NCI-H446 treated with DMSO at 0.1 percent for 48 hours (cell line): ENCODE data around the gene ACAT2.
A peak's percentile ranks its signal among the peaks of the same experiment; 100 is the strongest.
"Not testable (repeated sequence)": the region's sequence is repeated elsewhere in the genome, so short reads cannot be mapped to it uniquely, and the experiment has no call there.

ENCODE experiments used
- DNase-seq: peaks from one replicate; lab custom pipeline; 2025; lab: John Stamatoyannopoulos, UW

The ACAT2 gene

DNA sequence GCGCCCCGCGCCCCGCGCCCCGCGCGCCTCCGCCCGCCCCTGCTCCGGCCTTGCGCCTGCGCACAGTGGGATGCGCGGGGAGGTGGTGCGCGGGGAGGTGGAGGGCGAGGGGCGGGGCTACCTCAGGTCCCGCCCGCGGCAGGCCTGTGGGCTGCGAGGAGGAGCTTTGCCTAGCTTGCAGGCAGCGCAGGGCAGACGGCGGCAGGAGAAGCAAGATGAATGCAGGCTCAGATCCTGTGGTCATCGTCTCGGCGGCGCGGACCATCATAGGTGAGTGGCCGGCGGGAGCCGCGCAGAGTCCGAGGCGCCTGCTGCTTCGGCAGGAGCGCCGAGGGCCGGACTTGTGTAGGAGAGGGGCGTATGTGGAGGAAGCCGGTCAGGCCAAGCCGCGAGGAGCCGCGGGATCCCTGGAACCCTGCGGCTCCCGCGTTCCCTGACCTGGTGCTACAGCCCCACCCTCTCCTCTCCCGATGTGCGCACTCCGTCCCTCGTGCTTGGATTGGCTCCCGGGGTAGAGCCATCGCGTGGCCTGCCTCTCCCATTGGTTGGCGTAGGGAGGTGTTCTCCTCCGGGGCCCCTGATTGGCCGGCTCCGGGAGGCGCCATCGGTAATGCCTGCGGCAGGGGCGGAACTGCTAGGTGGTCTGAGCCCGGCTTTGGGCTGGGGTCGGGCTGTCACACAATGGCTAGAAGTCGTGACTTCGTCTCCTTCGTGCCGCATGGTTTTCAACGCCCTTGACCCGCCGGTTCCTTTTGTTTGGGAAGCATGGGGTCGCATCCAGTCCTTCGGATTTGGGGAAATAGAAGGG lies at the start of gene ACAT2:
Gene ACAT2 (plus strand): TSS at position 173 of the 808 bp plus-strand sequence. CDS start 43 bp downstream, at position 216.
- DNase-seq = peak; percentile 86

DNA sequence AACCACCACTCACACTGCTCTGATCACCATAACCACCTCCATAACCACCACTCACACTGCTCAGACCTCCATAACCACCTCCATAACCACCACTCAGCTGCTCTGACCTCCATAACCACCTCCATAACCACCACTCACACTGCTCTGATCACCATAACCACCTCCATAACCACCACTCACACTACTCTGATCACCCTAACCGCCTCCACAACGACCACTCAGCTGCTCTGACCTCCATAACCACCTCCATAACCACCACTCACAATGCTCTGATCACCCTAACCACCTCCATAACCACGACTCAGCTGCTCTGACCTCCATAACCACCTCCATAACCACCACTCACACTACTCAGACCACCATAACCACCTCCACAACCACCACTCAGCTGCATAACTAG lies 49.5 kb upstream of the ACAT2 start:
- DNase-seq = not testable (repeated sequence)

DNA sequence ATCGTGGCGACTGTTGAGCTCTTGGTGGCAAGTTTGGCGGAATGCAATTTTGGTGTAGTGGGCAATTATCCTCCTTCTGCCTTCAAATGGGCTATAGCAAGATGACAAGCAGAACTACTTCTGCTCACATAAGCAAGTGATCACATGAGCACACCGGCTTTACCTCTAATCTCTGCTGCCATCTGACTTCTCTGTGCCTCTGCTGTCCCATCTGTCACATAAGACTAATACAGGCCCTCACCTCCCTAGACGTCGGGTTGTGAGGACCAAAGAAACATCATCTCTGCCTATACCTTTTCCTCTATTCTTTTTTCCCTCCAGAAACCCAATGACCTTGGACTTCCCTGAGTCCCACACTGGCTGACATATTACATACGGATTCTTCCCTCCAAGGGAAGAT lies 47.9 kb upstream of the ACAT2 start:
- no peak for DNase-seq

DNA sequence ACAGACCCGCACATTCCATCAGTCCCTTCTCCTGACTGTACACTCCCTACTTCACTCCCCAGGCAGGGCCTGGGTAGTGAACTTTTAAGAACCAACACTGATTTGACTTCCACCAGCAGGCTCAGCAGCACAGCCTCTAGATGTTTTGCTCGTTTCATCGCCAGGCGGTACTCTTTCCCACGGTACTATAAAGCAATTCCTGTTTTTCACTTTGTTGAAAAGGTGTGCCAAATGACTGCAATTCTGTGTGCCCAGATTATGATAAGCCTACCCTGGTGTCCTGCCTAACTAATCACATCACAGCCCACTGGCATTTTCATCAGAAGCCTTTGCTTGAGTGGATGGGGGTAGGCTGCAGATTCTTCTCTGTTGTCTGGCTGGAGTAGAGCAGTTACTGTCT lies 47.4 kb upstream of the ACAT2 start:
- DNase-seq = no peak

DNA sequence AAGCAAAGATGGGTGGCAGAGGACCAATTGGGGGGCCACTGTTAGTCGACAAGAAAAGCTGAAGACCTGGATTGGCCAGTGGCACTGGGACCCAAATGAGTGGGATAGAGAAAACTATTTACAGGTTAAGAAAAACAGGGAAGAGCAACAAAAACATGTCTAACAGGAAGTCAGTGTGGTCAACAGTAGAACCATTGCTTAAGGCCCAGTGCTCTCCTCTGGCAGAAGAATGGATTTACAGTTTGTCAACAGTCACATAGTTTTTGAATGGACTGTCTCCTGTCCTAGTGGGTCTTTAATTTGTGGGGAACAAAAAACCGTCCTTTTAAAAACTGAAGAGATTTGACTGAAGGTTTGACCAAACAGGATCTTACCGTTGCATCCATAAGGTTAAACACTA lies 46.7 kb upstream of the ACAT2 start:
- DNase-seq = no peak

DNA sequence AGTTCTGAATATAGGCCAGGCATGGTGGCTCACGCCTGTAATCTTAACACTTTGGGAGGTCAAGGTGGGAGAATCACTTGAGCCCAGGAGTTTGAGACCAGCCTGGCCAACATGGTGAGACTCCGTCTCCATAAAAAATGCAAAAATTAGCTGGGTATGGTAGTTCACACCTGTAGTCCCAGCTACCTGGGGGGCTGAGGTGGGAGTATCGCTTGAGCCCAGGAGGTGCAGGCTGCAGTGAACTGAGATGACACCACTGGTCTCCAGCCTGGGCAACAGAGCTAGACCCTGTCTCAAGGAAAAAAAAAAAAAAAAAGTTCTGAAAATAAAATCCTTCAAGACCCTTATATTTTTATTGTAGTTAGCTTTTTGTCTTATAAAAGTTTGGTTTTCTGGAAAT lies 46.2 kb upstream of the ACAT2 start:
- DNase-seq = no peak

DNA sequence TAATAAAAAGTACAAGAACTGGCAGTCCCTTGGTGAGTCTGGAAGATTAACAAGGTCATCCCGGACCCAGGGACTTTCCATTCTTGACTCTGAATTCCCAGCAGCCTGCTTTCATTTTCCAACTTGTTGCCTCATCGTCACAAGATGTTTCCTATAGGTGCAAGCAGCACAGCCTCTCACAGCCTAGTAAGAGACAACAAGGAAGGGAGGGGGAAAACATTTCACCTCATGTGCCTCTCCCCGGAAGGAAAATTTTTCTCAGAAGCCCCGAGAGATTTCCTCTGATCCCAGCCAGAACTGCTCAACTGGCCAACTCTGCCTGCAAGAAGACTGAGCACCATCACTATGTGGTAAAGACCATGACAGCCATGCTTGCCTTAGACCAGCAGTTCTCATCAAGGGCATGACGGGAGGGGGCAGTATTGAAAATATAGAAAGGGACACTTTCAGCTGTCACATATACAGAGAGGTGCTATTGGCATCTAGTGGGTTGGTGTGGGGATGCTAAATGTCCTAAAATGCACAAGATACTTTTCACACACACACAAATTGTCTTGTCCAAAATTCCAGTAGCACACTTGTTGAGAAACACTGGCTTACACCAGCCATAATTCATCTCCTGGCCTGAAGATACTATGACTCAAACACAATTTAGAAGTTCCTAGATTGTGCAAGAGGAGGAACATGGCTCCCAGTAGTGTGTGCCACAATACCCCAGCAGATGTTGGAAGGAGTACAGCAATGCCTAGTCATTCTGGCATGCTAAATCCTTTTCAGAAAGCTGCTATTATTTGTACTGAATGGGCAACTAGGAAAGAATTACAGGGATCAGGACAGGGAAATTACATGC lies 45.4 kb upstream of the ACAT2 start:
- peak; percentile 26 for DNase-seq

DNA sequence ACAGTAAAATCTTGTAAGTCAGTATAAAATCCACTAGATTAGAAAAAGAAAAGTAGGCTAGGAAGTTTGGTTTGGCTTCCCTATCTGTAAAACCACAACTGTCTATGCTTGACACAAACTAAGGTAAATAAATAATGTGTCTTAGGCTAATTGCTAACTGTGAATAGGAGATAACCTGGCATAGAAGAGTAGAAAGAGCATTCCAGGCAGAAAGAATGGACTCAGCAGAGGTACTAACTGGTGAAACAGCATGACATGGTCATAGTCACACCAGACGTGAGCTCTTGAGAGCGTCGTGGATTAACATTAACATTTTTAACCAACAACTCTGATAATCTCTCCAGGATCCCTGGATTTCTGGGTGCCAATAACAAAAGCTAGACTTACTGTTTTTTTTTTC lies 43.2 kb upstream of the ACAT2 start:
- no peak for DNase-seq

DNA sequence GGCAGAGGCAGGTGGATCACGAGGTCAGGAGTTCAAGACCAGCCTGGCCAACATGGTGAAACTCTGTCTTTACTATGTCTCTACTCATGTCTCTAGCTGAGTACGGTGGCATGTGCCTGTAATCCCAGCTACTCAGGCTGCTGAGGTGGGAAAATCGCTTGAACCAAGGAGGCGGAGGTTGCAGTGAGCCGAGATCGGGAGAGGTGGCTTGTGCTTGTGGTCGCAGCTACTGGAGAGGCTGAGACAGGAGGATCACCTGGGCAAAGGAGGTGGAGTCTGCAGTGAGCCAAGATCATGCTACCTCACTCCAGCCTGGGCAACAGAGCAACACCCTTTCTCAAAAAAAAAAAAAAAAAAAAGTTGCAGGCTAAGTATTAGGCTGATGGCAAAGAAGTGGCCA lies 42.6 kb upstream of the ACAT2 start:
- DNase-seq = no peak

DNA sequence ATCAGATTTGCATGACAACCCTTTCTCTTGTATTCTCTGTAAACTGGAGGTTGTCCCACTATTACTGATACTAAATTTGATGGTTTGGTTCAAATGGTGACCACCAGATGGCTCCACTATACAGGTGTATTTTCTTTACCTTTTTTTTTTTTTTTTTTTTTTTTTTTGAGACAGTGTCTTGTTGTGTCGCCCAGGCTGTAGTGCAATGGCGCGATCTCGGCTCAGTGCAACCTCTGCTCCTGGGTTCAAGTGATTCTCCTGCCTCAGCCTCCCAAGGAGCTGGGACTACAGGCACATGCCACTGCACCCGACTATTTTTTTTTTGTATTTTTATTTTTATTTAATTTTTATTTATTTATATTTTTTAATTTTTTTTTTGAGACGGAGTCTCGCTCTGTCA lies 41.1 kb upstream of the ACAT2 start:
- DNase-seq = no peak

DNA sequence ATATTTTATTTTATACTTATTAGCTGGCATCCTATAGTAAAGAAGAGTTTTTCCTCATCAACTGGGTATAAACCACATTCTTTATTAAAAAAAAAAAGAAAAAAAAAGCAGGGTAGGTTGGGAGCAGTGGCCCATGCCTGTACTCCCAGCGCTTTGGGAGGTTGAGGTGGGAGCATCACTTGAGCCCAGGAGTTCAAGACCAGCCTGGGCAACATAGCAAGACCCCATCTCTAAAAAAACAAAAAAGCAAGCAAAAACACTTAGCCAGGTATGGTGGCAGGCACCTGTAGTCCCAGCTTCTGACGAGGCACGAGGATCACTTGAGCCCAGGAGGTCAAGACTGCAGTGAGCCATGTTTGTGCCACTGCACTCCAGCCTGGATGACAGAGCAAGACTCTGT lies 39.9 kb upstream of the ACAT2 start:
- not testable (repeated sequence) for DNase-seq

DNA sequence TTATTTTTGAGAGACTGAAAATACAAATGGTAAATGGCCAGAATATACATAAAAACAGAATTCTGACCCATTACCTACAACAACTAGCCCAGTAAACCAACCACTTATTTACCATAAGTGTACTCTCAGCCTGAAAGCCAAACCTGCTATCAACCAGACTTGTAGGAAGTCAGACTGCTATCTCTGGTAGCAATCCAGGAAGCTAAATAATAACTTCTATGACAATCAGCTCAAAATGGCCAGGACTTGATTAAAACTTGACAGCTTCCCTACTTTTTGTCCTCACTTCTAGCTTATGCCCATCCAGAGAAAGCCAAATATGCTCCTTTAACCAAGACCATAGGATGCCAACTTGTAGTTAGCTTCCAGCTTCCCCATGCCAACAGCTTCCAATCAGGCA lies 39.2 kb upstream of the ACAT2 start:
- no peak for DNase-seq

DNA sequence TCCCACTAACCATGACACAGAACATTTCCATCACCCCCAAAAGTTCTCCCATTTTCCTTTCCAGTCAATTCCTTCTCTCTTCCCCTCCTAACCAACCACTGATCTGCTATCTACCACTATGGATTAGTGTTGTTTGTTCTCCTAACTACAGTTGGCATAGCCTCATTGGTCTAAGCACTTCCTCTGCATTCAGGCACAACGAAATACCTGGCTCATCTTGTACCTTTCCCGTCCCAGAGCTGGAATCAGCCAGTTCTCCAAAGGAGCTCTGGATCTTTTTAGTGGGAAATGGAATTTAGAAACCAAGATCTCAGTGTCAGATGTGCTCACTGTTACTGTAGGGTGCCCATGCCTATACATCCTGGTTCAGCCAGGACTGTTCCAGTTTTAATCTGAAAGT lies 38.6 kb upstream of the ACAT2 start:
- no peak for DNase-seq

DNA sequence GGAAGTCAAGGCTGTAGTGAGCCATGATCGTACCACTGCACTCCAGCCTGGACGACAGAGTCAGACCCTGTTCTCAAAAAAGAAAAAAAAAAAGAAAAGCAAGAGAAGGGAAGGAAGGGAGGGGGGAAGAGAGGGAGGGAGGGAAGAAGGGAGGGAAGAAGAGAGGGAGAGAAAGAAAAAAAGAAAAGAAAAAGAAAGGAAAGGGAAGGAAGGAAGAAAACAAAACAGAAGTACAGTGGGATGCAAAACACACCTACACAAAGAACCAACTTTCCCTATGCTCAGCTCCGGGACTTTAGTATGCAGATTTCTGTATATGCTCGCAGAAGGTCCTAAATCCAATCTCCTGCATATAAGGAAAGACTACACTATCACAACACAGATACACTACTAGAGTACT lies 37.1 kb upstream of the ACAT2 start:
- DNase-seq = no peak

DNA sequence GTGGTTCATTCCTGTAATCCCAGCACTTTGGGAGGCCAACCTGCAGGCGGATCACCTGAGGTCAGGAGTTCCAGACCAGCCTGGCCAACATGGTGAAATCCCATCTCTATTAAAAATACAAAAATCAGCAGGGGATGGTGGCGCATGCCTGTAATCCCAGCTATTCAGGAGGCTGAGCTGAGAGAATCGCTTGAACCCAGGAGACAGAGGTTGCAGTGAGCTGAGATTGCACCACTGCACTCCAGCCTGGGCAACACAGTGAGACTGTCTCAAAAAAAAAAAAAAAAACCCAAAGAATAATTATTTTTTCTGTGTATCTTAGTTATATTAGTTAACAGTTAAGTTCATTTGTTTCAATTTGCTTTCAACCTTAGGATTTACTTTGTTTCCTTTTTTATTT lies 36.6 kb upstream of the ACAT2 start:
- DNase-seq = not testable (repeated sequence)

DNA sequence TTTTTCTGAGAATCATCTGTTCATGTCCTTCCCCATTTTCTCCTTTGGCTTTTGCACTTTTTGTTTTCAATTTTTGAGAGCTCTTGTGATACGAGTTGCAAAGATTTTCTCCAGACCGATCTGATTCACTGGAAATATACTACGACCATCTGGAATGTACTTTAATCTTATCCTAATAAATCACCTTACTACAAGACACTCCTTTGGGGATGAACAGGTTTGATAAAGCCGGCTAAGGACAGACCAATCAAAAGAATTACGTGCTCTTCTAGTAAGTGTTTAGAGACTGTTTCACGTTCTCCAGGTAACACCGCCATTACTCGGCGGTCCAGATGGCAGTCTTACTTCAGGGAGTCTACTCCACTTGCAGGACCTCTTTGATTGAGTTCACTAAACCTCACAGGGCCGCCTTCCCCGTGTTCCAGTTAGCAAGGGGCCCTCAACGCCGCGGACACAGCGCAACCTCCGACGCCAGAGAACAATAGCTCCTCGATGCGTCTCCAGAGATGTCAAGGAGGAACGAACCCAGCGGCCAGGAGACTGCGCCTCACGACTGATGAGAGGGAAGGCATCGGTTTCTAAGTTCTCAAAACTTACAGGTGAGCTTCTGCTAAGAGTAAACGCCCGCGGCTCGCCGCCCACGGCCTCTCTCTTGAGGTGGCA lies 35.5 kb upstream of the ACAT2 start:
- DNase-seq = no peak

DNA sequence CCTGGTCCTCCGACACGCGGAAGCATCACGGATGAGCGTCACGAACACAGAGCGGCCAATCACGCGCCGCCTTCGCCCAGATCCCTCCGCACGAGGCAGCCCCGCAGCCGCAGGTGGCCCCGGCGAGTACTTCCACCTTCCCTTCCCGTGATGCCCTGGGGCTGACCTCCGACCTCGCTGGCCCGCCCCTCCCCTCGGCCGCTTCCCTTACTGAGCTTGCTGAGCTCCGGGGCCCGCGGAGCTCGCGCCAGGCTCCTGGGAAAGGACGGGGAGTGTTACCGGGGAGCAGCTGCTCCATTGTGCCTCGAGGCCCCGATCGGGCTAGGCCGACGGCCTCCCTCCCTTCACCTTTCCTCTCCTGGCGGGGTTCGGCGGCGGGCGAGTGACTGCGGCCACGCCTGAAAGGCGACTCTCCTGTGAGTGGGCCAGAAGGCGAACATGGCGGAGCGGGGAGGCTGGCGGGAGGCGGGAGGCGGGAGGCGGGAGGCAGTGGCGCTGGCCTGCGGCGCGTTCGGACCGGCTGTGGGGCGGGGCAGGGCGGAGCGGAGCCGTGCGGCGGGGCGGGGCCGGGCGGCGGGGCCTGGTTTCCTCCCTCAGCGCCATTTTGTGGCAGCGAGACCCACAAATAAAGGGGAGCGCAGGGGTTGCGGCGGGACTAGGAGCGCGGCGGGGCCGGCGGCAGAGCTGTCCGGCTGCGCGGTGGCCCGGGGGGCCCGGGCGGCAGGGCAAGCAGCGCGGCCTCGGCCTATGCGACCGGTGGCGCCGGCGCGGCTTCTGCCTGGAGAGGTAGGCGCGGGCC lies 34.7 kb upstream of the ACAT2 start, which contains the start of gene WTAP:
Gene WTAP (plus strand): TSS at position 589 of the 799 bp plus-strand sequence. CDS start 8,760 bp downstream, outside the sequence.
- peak; percentile 86 for DNase-seq

DNA sequence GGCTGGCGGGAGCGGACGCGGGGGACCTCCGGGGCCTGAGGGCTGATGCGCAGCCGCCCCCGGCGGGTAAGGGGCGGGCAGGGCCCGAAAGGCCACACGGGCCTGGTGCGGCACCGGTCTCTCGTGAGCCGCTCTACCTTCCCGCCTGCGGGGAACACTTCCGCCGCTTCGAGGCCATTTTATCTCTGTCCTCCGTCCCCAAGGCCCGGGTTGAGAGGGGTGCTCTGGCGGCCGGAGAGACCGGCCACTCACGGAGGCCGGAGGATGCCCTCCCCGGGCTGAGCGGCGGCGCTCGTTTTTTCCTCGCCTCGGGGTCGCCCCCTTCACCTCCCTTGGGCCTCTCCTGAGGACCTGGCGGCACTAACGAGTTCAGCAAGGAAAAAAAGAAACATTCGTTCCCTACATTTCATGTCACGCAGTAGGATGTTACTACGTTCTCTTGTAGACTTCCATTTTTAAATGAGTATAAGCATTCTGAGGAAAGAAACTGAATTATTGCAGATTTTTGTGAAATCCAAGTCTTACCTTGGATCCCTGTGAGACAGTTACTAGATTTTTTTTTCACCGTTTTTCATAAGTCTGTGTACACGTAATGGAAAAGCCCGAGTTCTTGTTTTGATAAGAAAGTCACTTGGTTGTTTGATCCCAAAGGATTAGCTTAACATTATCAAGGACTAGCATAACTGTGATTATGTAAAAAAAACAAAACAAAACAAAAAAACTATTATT lies 34.0 kb upstream of the ACAT2 start:
- DNase-seq = no peak

DNA sequence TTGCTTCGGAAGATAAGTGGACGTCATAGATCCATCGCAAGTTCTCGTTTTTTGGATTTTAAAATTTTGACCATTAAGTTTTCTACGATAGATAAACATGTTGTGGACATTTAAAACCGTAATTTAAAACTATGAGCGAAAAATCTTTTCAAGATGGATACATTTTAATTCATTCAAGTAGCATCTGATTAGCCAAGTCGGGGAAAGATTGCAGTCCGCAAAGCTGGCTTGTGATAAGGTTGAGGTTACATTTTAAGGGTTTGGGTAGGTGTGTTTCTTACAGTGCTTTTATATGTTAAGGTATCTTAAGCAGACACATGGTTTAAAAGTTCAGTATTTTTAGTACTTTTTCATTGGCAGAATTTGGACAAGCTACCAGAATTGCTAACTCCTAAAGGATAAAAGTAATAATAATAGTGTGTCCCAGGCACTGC lies 33.3 kb upstream of the ACAT2 start:
- DNase-seq = no peak

DNA sequence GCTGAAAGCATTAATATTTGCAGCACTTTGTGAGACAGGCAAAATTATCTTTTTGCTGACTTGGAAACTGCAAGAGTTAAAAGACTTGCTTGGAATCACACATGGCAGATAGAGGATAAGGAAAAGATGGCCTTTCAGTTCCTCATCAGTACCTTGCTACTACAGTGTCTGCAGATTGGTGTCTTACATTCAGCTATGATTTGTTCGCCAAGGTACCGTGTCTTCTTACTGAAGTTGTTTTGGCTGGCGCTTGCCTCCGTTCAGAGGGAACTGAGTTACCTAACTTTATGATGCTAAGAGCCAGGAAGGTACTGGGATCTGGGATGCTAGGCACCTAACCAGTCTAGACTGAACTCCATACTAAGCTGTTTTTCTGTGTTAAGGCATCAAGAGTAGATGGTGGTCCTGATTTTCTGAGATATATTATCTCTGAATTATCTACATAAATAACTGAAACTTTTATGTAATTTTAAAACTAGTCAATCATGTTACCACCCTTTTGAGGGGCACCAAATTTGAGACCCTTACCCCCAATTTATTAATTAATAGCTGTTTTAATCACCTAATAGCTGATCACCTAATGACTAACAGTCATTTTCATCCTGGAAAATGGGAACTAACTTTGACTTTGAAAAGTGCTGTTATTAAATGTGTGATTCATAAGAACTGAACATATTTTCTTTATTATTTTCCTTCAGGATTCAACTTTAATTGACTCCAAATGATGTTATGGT lies 32.1 kb upstream of the ACAT2 start:
- DNase-seq = no peak
